ENCODE measurements around the gene FOXK2.

FOXK2 gene

DNA sequence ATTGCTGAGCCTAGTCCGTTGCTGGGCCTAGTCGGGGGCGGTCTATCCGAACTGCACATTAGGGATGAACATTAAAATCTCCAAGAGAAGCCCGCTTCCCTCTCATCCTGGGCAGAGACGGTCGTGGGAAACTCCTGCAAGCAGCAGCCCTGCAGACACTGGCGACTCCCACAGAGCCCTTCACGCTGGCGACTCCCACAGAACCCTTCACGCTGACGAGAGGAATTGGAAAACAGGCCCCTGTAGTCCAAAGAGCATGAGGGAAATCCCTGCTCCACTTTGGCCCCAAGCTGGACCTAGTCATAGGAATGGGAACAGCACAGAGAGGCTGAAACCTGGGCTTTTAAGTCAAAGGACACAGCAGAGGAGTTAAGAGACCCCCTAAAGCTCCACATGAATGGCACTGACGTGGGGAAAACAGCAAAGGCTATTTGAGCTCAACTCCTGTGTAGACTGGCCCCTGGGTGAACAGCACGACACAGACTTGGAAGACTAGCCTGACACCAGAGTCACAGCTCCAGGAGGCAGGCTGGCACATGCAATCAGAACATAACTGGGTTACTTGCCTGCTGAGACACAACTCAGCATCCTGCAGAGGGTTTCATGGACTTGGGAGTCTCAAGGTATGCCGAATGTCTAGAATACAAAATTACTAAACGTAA is 86.5 kb downstream of the FOXK2 start:
- no peak for DNase-seq (ENCODE audit: low read depth in 2 of 2)

- no peak for DNase-seq (ENCODE audit: low read depth in 2 of 2)
Observed at GRCh38 chr17:82608816-82609215, 89.3 kb downstream of the FOXK2 start.

- DNase-seq (ENCODE audit: low read depth in 2 of 2) = no peak
Observed at GRCh38 chr17:82609655-82610054, 90.1 kb downstream of the FOXK2 start.

DNA sequence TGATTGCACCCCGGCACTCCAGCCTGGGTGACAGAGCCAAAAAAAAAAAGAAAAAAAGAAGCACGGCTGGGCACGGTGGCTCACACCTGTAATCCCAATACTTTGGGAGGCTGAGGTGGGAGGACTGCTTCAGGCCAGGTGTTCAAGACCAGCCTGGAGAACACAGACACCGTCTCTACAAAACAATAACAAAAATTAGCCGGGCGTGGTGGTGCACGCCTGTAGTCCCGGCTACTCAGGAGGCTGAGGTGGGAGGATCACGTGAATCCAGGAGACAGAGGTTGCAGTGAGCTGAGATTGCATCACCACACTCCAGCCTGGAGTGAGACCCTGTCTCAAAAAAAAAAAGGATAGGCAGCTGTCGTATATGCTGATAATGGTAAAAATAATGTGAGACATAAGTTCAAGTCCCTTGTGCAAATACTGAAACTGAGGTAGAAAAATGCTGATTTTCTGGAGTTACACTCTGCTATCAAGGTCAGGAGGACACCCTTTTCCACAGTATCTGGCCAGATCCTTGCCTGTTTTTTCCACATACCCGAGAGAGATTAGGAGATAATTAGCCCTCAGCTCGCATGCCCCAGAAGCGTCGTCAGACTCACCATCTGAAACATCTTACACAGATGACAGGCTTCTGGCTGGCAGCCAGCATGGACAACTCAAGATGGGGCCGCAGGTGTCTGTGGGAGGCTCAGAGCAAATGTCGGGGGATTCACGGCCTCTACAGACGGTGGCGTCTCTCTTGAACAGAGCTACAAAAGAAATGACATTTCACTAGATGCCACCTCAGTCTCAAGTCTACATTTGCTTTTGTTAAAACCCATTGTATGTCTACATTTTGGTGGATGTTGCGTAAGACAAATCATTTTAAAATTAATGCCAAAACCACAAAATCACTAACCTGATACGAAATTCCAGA is 91.9 kb downstream of the FOXK2 start:
- DNase-seq (ENCODE audit: low read depth in 2 of 2) = no peak

GRCh38 chr17:82613283-82614094 is 94.0 kb downstream of the FOXK2 start:
- DNase-seq (ENCODE audit: low read depth in 2 of 2) = no peak

- DNase-seq (ENCODE audit: low read depth in 2 of 2) = no peak
Observed at GRCh38 chr17:82614095-82614631, 94.6 kb downstream of the FOXK2 start.

DNA sequence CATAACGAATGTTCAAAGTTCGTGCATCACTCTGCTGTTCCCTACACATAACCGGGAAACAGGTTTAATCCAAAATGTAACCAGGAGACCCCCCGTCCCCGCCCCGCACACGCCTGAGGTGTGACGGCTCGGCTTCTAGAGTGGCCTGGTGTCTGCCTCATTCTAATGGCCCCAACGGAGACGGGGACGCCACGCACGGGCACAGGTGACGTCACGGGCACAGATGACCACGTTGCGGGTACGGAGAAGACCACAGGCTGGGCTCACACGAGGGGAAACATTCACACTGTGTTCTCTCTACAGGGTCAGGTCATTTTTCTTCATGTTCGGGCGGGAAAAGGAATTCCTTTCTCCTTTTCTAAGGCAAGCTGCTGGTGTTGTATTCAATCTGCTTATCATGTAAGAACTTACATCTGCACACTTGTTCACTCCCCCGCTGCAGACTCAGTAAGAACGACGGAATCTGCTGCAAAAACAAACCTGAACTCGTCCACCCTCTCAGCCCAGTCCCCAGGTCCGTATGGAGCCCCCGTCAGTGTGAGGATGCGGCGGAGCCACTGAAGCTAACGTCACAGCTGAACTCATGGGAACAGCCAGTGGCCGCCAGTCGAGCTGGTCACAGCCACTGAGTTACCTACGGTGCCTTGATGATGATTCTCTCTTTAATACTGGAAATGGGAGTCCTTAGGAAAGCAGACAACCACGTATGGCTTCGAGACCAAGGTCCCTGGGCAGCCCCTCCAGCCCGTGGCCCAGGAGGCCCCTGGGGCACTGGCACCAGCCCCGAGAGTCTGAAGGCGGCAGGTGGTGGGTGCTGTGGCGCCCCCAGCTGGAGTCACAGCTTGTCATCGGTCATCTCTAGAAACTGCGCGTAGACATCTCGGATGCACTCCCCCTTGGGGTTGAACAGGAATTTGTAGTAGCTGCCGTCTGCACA is 95.8 kb downstream of the FOXK2 start:
- no peak for DNase-seq (ENCODE audit: low read depth in 2 of 2)

DNA sequence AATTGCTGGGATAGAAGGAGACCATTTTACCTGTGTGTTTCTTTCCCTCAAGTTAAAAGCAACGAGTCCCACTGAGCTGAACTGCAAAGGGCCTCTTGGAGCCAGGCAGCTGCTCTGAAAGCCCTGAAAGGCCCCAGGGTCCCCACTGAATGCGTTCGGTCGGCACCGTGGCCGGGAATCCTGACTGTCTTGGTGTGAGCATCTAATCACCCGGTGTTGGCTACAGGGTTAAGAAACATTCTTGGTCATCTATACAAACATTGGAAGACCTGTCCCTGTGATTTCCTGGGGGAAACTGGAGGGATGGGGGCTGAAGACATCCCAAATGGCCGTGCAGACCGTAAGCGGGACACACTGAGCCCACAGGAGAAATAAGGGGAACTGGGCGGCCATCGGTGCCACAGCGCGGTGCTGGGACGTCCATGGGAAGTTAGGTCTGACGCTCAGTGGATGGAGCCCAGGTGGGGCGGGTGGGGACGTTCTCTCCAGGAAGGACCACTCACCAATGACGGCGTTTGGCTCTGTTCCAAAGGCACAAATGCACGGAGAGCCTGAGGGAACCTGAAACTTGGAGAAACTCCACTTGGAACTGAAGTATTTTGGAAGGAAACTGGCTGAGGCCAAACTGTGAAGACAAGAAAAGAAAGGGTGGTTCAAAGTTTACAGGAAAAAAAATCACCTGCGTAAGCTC is 96.6 kb downstream of the FOXK2 start:
- no peak for DNase-seq (ENCODE audit: low read depth in 2 of 2)

GRCh38 chr17:82619211-82619610 is 99.7 kb downstream of the FOXK2 start:
- DNase-seq (ENCODE audit: low read depth in 2 of 2) = no peak

DNA sequence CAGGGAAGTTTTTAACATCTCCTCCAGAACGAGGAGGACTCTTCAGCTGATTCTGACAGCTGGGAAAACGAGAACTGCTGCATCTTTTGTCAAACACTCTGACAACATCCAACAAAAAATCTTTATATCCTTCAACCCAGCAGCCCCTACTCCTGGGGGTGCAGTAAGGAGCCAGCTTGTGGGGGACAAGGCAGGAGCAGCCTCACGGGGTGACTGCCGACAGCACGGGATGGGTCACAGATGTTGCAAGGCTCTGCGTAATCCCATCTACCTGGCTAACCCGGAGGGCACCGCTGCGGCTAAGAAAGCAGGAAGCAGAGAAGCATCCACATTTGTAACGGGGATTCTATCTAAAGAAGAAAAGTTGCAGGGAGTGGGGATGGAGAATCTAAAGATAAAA is 100.1 kb downstream of the FOXK2 start:
- no peak for DNase-seq (ENCODE audit: low read depth in 2 of 2)

GRCh38 chr17:82623707-82624106 is 104.2 kb downstream of the FOXK2 start:
- no peak for DNase-seq (ENCODE audit: low read depth in 2 of 2)

GRCh38 chr17:82627405-82627804 is 107.9 kb downstream of the FOXK2 start:
- no peak for DNase-seq (ENCODE audit: low read depth in 2 of 2)

GRCh38 chr17:82629748-82630147 is 110.2 kb downstream of the FOXK2 start:
- DNase-seq (ENCODE audit: low read depth in 2 of 2) = no peak

DNA sequence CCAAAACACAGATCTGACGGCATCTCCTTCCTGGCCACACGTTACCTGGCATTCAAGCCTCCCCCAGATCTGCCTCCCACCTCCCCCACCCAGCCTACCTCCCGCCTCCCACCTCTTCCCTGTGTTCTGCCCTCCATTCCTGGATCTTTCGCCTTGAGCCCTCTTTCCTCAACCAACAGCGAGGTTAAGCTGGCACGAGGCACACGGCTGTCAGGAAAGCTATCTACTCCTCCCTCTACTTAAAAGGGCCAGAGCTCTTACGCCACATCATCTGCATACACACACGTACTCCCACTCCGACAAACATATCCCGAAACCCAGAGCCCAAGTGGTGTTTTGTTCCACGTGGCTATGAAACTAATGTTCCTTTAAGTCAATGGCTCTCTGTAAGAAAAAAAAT is 110.7 kb downstream of the FOXK2 start:
- no peak for DNase-seq (ENCODE audit: low read depth in 2 of 2)

- DNase-seq (ENCODE audit: low read depth in 2 of 2) = no peak
Observed at GRCh38 chr17:82631544-82631943, 112.0 kb downstream of the FOXK2 start.

GRCh38 chr17:82632451-82632850 is 112.9 kb downstream of the FOXK2 start:
- DNase-seq (ENCODE audit: low read depth in 2 of 2) = no peak

DNA sequence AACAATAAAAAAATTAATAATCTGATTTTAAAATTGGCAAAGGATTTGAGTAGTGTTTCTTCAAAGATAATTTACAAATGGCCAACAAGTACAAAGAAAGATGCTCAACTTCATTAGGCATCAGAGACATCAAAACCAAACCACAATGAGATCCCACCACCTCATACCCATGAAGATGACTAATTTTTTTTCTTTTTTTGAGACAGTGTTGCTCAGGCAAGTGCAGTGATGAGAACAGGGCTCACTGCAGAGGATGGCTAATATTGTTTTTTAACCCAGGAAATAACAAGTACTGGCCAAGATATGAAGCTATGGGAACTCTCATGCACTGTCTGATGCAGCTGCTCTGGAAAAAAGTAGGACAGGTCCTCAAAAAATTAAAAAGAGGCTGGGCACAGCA is 113.8 kb downstream of the FOXK2 start:
- DNase-seq (ENCODE audit: low read depth in 2 of 2) = no peak

DNA sequence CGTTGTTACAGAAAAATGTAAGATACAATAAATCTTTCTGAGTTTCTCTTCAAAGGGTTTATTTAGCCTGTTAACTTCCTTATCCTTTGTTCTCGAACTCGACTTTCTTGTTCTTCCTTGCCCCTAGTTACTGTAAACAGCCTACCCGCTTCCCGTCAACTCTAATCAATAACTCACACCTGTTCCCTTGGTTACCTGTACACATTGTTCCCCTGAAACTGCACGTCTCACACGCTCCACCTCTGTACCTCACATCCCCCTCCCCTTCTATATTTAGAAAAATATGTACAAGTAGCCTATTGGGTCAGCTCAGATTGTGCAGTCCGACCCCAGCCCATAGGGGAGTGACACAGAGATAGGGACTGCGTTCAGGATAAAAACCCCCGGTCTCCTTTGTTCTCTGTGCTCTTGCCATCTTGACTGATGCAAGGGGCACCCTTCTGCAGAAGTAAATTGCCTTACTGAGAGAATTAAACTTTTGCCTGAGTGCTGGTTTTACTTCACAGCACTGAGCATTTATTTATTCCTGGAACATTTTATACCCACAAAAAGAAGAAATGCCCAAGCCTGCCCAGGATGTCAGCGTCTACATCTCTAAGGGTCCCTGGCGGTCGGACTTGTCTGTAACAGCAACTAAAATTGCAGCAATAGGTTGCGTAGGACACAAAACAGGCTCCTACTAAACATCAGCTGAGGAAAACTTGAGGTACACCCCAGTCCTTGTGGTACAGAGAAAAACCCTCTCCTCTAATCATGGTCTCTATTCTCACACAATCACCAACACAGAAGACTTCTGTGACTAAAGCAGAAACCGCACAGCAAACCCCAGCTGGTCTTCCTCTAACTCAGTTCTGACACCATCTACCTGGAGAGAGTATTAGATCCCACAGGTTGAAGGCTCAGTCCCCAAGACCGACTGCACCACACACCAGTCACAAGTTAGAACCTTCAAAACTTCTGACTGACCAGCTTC is 117.4 kb downstream of the FOXK2 start:
- no peak for DNase-seq (ENCODE audit: low read depth in 2 of 2)

- DNase-seq (ENCODE audit: low read depth in 2 of 2) = no peak
Observed at GRCh38 chr17:82638183-82638773, 118.7 kb downstream of the FOXK2 start.

Measured in stimulated activated CD8-positive, alpha-beta memory T cell treated with anti-CD3 and anti-CD28 coated beads, Interleukin-2, amount 100 ng/mL, for 1 hour (primary cell).